ELR (cell line): ENCODE data around the gene FADS3.
A peak's percentile ranks its signal among the peaks of the same experiment; 100 is the strongest.

Source experiments
- DNase-seq: peaks from one replicate; pipeline ENCODE4 v3.0.0-alpha.2; 2015; ENCODE audit warnings: low read depth

The FADS3 gene

DNA sequence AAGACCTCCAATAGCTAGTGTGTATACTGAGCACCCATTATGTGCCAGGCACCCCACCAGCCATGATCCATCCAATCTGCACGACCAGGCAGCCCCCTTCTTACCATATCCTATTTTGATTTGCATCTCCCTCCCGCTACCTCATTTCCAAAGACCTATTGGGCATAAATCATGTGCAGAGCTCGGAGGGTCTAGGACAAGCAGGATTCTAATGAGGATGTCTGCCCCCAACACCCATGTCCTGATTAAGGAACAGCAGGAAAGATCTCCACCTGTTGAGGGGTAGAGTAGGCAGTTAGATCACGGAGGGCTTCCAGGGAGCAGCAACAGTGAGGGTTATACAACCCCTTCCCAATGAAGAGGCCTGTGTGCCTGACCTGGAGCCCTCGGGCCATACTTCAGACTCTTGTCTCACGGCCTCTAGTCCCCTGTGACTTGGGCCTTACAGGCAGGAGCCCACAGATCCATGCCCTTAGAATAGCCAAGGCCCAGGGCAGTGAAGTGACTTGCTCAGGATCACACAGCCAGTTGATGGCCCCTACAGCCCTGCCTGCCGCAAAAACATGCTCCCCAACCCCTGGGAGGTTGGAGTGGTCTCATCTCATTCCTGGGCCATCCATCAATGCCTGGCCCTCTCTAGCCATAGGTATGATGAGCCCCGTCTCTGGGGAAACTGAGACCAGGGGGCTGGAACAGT lies 22.5 kb upstream of the FADS3 start:
- DNase-seq: no peak

DNA sequence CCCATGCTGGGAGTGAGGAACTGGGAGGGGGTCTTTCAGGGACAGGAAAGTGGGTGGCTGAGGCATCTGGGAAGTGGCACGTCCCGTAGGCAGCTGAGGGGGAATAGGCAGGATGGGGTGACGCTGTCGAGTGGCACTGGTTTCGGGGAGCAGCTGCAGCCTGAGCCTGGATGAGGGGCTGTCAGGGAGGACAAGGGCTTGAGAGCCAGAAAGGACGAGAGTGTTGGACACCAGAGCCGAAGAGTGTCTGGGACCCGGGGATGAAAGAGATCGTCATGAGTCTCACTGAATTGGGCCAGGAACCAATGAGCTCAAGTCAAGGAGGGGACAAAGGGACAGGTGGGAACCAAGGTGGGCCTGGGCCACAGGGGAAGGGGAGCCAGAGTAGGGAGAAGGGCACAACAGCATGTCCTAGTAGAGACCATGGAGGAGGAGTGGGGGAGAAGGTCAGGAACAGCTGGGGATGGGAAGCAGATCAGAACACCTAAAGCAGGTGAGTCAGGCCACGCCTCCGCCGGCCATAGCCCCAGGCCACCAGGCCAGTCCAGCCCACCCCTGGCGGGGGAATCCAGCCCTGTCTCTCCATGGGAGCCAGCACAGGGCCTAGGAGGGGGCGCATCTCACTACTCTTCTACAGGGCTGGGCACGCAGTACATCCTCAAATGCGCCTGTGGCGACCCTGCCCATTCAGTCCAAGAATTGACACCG lies 21.8 kb upstream of the FADS3 start:
- no peak for DNase-seq

DNA sequence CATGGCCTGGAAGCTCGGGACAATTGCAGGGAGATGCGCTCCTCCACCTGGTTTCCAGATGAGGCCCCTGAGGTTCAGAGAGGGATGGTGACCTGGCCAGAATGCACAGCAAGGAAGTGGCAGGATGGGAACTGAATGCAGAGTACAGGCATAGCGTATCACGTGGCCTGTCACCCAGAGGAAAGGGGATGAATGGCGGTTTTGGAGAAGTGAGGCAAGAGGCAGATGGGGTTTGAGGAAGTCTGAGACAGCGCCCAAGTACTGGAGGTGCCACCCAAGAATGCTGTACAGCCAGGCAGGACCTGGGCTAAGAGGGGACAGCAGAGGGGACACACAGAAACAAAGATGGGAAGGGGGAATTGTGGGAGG lies 21.2 kb upstream of the FADS3 start:
- DNase-seq: no peak

DNA sequence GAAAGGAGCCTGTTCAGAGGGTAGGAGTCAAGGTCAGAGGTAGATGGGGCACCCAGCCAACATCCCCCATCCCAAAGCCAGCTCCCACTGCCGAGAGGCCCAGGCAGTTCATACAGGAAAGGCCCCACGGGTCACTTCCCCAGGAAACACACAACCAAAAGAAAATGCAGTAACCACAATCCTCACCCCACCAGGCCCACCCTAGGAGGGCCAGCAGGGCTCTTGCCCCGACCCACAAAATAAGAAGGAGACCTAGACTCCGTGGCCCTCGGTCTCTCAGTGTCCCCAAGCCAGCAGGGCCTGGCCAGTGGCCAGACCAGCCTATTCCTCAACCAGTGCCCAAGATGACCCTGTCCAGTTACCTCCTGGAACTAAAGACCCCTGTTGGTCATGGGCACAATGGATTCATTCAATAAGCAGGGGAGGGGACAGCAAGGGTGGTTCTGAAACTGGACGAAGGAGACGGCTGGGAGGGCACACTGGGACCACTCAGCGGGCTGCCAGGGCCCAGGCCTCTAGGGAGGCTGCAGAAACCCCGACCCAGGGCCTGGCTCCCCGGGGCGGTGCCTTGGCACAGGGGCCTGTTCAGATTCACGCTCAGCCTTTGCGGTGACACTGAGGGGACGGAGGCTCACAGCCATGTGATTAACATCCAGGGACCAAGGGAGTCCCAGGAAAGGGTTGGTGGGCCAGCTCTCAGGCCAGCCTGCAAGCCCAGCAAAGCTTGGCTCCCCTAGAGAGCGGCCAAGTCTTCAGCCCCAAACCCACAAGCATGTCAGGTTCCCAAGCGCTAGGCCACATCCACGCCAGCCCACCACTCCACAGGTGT lies 20.6 kb upstream of the FADS3 start:
- no peak for DNase-seq

DNA sequence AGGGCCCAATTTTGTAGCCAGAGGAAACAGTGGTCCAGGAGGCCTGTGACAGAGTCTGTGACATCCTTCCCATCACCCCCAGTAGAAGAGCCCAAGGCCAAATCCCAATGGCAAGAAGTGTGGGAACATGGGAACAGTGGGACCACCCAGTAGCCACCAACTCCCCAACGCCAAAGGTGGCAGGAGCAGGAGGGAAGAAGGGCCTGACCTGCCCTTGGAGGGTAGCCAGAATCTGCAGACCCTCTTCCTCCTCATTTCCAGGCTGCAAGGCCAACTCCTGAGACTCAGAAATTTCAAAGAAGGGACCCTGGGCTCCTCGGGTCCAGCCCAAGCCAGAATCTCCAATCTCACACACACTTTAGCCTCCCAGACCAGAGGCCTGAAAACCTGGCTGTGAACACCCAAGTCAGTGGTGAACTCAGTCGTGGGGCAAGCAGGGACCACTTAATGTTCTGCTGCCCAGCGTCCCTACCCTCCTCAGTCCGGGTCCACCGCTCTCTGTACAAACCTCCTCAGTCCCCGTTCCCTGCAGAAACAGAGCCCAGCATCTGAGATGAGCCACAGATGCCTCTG lies 19.9 kb upstream of the FADS3 start:
- no peak for DNase-seq

DNA sequence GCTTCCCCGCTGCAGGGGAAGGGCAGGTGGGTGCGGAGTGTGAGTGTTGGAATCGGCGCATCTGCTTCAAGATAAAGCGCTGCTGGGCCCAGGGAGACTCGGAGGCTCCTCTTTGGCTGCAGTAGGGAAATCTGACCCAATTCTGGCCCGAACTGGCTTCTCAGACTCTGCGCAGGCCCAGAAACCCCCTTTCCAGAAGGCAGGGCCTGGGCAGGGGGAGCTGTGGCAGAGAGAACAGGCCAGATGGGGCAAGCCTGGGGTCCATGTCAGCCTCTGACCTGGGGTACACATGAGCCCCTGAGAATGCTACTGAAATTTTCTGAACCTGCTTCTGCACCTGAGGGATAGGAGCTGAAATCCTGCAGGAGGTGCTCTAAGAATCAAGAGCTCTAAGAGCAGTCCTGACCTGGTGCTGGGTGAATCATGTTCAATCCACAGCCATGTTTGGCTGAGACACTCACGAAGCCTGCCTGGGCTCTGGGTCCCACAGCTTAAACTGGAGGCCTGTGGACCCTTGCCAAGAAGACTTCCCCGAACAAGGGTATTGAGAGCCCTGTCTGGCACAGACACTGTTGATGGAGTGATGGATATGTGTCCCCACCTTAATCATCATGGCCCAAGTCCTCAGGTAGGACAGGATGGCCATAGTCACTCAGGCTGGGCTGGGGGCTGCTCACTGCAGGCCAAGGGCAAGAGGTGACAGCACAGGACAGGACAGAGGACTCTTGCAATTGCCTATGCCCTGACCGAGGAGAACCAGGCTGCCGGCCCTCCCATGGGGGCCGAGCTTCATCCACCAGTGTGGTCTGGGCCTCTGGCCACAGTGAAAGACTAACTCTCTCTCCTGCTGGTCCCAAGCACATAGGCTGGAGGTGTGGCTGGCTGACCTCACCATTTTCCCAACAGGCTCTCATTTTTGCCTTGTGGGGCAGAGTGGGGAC lies 19.1 kb upstream of the FADS3 start:
- no peak for DNase-seq

DNA sequence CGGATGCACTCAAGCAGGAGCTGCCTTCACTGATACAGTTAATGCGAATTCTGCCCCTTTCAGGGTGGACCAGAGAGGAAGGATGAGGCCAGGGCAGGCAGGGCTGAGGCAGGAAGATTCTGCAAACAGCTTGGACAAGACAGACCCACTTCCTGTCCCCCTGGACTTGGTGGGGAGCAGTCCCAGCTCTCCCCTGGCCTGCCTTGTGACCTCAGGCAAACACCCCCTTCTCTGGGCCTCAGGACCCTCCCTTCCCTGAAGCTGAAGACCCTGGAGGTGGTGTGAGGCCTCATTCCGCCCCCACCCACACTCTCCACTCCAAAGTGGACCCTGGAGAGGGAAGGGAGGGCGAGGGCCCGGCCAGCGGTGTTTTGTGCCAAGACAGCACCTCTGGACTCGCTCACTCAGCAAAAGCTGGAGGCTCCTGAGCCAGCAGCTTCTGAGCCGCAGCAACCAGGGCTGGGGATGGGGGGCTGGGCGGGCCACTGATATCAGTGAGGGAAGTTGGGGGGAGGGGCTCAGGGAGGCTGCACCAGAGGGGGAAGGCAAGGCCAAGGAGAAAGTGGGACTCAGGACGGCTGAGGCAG lies 17.5 kb upstream of the FADS3 start:
- DNase-seq: no peak

DNA sequence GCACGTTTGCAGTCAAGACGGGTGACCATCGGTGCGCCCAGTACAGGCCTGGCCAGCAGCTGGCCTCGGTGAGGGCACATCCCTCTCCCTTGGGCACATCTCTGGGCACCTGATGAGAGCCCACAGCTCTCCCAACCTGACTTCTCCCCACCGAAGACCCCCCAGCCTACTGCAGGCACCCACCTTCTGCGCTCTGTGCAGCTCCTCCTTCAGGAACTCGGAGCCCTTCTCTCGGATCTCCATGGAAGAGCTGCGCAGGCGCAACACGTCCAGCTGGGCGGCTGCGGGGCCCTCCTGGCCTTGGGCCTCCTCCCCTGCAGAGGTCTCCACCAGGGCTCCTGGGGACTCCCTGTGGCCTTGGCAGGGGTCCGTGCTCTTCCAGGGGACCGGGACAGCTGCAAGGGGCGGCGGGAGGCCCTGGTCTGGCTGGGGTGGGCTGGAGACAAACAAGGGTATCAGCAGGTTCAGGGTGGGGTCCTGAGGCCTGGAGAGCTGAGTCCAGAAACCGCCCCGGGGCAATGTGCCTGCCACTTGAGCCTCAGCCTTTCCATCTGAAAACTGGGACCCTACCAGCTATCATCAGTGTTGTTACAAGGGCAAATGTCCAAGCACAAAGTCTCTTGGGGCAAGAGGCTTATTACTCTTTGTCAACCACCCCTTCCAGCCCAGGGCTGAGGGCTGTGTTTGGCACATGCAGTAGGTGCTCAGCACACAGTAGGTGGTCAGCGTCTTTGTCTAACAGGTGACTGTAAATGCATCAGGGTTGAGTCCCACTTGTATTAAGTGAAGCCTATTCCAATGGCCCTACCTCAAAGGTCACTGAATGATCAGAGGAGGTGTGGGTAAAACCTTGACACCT lies 16.8 kb upstream of the FADS3 start:
- no peak for DNase-seq

DNA sequence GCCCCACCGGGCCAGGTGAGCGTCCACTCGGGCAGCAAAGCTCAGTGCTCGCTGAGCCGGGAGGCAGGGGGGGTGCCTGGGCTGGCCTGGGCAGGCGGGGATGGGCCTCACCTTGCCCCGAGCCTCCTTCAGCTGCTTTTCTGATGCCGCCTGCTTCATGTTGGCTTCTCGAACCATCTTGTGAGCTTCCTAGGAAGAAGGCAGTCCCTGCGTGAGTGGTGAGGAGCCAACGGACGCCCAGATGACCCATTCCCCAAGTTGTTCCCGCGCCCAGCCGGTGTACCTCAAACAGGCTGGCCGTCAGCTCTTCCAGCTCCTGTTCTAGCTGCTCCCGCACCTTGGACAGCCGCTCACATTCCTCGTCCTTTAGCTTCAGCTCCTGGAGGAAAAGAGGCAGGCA lies 15.9 kb upstream of the FADS3 start:
- no peak for DNase-seq

DNA sequence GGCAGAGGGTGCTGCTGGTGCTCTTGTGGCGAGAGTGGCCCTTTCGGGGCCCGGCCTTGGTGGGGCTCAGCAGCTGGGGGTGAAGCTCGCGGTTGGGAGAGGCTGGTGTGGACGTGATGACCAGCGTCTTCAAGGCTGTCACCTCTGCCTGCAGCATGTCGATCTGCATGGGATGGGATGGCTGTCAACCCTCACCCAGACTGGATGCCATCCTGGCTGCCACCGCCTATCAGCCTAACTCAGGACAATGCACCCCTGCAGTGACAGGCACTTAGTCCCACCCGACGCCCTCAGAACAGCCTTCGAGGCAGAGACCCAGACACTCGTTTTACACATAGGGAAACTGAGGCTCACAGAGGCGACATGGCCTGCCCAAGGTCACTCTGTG lies 15.2 kb upstream of the FADS3 start:
- DNase-seq: no peak

DNA sequence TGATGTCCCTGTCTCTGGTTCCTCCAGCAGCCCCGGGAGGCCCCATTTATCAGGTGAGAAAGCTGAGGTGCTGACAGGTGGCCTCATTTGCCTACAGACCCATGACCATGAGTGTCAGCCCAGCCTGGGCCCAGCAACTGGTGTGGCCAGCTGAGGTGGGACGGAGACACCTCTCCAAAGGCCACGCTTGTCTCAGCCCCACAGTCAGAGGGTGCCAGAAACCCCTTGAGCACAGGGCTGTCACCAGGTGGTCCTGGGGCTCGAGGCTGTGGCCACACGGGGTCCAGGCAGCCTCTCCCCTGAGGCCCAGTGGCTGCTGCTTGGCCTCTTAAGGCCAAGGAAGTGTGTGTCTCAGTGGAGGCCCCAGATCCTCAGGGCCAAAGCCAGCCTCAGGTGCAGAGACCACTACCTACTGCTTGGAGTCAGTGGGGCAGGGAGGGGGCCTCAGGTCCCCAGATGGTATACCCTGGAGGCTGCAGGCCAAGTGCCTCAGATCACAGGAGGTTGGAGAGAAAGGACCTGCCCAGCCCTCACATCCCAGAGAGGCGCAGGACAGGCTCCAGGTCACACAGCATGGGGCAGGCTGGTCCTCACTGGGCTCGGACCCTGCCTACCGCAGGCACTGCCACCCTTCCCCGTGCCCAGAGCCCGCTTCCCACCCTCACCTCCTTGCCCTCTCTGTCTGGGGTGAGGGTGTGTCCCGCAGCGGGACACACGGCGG lies 14.6 kb upstream of the FADS3 start:
- DNase-seq: no peak

DNA sequence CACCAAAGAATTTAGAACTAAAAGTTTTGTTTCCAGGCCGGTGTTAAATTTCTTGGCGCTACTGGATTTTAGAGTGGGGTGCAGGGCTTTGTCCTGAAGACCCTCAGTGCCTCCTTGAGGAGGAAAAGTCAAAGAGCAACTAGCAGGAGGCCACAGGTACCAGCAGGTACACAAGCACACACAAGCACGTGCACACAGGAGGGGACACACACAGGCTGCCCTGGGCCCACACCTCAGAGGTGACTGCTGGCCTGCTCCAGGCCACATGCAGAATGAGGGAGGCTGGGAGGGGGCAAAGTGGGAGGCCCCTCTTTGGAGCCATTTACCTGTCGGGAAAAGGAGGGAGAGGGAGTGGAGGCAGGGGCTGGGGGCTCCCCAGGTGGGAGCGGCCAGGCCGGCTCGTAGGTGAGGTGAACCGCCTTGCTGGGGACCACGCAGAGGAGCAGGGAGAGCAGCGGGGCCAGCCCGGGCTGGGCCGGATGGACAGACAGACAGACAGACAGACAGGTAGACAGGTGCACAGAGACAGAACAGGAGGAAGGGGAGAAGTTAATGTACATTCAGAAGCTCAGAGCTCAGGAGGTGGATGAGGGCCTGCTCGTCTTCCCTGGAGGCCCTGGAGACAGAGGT lies 13.8 kb upstream of the FADS3 start:
- no peak for DNase-seq

DNA sequence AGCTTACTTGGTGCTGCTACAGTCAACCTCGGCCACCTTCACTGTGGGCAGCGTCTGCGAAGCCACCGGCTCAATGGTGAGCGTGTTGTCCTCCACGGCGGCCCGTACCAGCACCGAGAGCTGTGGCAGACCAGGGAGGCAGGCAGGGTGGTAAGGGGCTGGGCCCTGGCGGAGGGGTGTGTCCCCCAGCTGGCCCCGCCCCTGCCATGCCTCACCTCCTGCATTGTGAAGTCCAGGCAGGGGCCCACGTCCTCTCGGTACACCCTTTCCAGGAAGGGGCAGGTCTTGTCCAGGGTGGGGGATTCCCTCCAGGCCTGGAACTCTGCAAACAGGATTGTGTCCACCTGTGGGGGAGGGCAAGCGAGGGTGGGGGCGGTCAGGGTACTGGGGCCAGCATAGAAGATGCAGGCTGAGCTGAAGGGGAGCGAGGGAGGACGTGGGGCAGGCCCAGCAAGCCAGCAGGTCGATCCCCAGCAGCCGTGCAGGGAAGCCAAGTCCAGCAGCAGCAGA lies 13.2 kb upstream of the FADS3 start:
- DNase-seq: no peak

DNA sequence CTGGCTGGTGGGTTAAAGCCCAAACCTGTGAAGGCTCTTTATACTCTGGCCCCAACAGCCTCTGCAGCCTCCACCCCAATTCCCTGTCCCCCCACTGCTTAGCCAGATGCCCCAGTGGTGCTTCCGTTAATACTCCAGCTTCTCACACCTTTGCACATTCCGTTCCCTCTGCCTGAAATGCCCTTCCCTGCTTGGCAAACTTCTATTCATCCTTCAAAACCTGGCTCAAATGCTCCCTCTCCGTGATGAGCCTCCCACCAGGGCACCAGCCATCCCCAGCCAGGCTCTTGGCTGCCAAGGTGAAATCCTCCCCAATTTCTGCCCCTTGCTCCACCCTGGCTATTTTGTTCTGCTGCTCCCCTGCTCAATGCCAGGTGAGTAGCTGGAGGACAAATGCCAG lies 12.5 kb upstream of the FADS3 start:
- no peak for DNase-seq

DNA sequence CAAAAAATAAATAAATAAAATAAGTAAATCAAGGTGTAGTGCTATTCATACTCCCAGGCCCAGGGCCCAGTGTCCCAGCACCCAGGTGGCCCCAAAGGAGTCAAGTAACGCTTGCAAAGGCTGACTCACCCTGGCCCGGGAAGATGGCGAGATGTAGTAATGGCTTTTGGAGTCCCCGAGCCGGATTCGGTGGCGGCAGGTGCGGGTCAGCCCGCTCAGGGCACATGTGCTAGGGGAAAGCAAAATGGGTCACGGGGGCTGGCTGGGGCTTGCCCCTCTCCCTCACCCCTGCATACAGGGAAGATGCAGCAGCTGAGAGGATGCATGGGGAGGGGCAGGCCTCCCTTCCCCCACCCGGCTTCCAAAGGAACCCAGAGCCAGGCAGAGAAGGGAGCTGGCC lies 11.0 kb upstream of the FADS3 start:
- no peak for DNase-seq

DNA sequence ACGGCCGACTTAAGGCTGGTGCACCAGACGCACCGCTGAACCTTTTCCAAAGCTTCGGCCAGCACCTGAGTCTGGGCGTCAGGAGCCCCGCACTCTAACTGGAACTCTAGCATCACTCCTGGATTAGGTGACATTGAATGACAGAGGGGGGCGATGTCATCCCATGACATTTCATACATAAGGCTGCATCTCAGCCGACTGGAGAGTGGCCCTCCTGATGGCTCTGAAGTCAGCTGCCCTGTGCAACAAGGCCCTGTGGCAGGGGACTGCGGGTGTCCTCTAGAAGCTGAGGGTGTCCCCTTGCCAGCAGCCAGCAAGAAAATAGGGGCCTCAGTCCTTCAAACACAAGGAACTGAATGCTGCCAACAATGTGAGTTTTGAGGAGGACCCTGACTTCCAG lies 10.1 kb upstream of the FADS3 start:
- no peak for DNase-seq

DNA sequence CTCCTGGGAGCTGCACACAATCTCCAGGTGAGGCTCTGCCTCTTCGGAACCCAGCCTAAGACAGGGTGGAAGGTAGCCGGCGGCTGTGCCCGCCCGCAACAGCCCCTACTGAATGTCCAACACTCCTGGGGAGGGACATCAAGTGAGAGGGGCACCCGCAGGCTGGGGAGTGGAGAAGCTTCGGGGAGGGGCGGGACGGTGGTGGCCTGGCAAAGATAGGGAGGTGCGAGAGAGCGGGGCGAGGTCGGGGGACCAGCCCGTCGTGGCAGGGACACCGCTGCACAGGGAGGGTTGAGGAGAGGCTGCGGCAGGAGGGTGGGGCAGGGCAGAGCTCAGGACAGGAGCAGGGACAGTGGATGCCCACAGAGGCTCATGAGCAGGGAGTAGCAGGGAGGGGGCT lies 8.9 kb upstream of the FADS3 start:
- DNase-seq: no peak

DNA sequence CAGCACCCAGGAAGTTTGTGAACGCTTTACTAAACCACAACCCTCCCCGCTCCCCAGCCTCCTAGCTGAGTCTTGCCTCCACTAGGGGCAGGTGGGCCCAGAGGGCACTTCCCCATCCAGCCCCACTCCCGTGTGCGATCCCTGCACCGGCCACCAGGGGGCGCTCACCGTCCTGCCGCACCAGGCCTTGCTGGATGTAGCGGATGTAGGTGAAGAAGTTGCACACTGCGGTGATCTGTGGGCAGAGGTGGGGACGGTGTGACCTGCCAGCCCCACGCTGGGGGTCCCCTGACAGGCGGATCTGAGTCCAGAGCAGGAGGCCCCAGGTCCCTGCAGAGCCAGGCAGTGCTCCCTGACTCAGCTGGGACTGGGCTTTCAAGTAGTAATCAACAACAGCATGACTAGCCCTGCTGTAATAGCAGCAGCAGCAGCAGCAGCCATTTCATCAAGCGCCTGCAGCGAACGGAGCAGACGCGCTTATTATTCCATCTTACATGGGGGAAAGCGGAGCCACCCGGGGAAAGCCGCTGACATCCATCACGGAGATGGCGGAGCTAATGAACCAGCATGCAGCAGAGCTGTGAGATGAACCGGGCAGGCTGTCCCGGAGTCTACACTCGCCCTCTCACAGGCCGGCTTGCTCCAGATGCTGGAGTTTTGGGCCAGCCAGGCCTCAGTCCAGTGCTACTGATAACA lies 7.9 kb upstream of the FADS3 start:
- peak; percentile 77 for DNase-seq

DNA sequence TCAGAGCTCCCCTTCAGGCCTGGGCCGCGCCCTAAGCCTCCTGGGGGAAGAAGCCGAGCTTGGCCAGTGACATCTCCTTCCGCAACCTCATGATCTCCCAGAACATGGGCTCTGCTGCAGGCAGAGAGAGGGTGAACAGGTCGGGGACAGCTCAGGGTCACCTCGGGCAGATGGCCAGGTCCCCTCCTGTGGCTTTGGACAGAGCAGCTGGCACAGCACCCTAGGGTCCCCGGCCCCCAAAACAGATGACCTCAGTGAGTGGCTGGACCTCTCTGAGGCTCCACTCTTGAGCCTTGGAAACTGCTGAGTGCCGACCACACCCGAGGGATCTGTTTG lies 6.9 kb upstream of the FADS3 start:
- DNase-seq: no peak
